Measurements from ENCODE around the gene HHEX. TPM values are rescaled to one million over a fixed set of nuclear protein-coding genes. Genes with fewer than 3 reads are reported as not detected.

The HHEX gene
- total RNA-seq, 1 experiment from 2014 or later = 11.0 TPM

DNA sequence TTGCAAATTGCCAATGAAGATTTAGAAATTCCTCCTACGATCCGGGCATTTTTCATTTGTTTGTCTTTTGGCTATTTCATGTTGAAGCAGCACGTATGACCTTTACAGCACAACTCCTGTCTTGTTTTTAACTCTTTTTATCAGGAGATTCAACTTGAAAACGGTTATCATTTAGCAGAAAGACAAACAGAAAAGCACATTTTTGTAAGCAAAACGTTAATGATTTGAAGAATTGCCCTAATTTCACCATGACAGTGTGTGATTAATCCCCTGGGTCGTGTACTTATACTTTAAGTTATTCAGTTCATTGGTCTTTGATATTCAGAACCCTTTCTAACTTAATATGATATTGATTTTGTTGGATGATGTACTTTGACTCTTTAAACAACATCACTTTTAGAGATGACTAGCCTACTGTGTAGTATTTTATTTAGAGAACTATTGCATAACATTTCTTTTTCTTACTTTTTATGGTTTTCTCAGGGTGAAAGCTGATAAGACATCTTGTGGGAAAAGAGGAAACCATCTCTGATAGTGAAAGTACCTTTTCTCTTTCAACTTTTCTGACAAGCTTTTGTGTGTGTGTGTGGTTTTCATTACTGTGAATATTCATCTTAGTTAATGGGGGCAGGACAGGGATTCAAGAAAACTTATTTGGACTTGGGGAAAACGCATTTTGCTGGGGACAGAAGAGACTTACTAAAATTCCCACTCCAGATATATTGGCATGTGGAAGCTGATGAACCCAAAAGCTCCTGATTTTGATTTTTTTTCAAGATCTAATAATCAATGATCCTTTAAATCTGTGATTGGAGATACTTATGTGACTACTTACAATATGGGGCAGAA, 8.1 kb downstream of the HHEX start:
- no peaks in the 10 kb centered on the region for H3K27me3 ChIP-seq (ENCODE audit: insufficient read depth, low read length)
- H4K20me1 ChIP-seq (ENCODE audit: insufficient read depth) = no peaks in the 10 kb centered on the region
- H2AFZ ChIP-seq (ENCODE audit: low read depth, low read length, poor library complexity, severe bottlenecking) = no peak overlapping the region
- intact Hi-C loops (cut with micrococcal nuclease) = no loop called here
- no peaks in the 10 kb centered on the region for H3K4me1 ChIP-seq (ENCODE audit: control insufficient read depth in 1 of 2, insufficient read depth in 2 of 2, low read length in 2 of 2)
- TF ChIP-seq EGR1 (IDR thresholded peaks at IDR 0.05; ENCODE audit: low read depth) (no peak), CBX3 (IDR thresholded peaks at IDR 0.05; ENCODE audit: low read depth) (no peak), RAD21 (IDR thresholded peaks at IDR 0.05; ENCODE audit: low read depth) (no peak), SRF (IDR thresholded peaks at IDR 0.05; ENCODE audit: low read depth) (no peak), EZH2 (IDR thresholded peaks at IDR 0.05) (no peak), POLR2A (IDR thresholded peaks at IDR 0.05; ENCODE audit: borderline replicate concordance, extremely low read depth, insufficient read depth, insufficient read length) (no peak), POLR2AphosphoS5 (IDR thresholded peaks at IDR 0.05; ENCODE audit: low read depth, low read length) (no peak), ZNF274 (IDR thresholded peaks at IDR 0.05; ENCODE audit: low read depth, low read length) (no peak), YY1 (IDR thresholded peaks at IDR 0.05; ENCODE audit: extremely low read depth, insufficient replicate concordance, low read depth, low read length) (no peak), EZH2phosphoT487 (IDR thresholded peaks at IDR 0.05; ENCODE audit: borderline replicate concordance) (no peak), JUND (IDR thresholded peaks at IDR 0.05) (no peak), CEBPB (IDR thresholded peaks at IDR 0.05; ENCODE audit: low read depth) (no peak)
- TF ChIP-seq, protein P1, sequence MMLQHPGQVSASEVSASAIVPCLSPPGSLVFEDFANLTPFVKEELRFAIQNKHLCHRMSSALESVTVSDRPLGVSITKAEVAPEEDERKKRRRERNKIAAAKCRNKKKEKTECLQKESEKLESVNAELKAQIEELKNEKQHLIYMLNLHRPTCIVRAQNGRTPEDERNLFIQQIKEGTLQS (IDR thresholded peaks at IDR 0.05) = no peak
- TF ChIP-seq, protein P2, sequence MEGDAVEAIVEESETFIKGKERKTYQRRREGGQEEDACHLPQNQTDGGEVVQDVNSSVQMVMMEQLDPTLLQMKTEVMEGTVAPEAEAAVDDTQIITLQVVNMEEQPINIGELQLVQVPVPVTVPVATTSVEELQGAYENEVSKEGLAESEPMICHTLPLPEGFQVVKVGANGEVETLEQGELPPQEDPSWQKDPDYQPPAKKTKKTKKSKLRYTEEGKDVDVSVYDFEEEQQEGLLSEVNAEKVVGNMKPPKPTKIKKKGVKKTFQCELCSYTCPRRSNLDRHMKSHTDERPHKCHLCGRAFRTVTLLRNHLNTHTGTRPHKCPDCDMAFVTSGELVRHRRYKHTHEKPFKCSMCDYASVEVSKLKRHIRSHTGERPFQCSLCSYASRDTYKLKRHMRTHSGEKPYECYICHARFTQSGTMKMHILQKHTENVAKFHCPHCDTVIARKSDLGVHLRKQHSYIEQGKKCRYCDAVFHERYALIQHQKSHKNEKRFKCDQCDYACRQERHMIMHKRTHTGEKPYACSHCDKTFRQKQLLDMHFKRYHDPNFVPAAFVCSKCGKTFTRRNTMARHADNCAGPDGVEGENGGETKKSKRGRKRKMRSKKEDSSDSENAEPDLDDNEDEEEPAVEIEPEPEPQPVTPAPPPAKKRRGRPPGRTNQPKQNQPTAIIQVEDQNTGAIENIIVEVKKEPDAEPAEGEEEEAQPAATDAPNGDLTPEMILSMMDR (IDR thresholded peaks at IDR 0.05 in 2 of 3, conservative IDR thresholded peaks at IDR 0.05 in 1 of 3; ENCODE audit: borderline replicate concordance in 1 of 3, insufficient read depth in 1 of 3, low read depth in 2 of 3, low read length in 2 of 3) = no peak
- H3K9ac ChIP-seq (ENCODE audit: low read length) = no peak overlapping the region
- H3K4me2 ChIP-seq (ENCODE audit: low read length) = no peak overlapping the region
- H3K36me3 ChIP-seq (ENCODE audit: control insufficient read depth in 1 of 2, insufficient read depth in 2 of 2, low read length in 2 of 2) = peaks cover 0 to 3% of the 10 kb centered on the region in 2 experiments; a peak in 1 of 4 replicates
- no peaks in the 10 kb centered on the region; the same call in 1 of the 2 replicates for H3K79me2 ChIP-seq (ENCODE audit: insufficient read depth, low read length)
- DNase-seq (ENCODE audit: low read depth, low spot score) = no peak
- POLR2A ChIA-PET = no interaction called here
- CTCF ChIA-PET = no interaction called here
- RAD21 ChIA-PET (ENCODE audit: low non-redundant PET in 1 of 2, low total read pairs in 2 of 2, uncharacterized antibody in 2 of 2, unreplicated experiment in 2 of 2) = no interaction called here
- no peak overlapping the region for H3K27ac ChIP-seq (ENCODE audit: low read depth, low read length)
- no peak for ATAC-seq
- H3K4me3 ChIP-seq (replicated peaks in 1 of 2; ENCODE audit: low read depth in 1 of 2, low read length in 2 of 2) = no peak overlapping the region
- no TSS peak for BruUV-seq (replicated peaks)
- no peaks in the 10 kb centered on the region for H3K9me3 ChIP-seq (ENCODE audit: control insufficient read depth in 1 of 2, insufficient read depth in 1 of 2, low read depth in 1 of 2, low read length in 2 of 2)
- H3K9me2 ChIP-seq (ENCODE audit: insufficient read depth) = no peaks in the 10 kb centered on the region
